H1 (cell line): ENCODE data around the gene LRRN1. TPM values are rescaled to one million over a fixed set of nuclear protein-coding genes. Genes with fewer than 3 reads are reported as not detected.

Source experiments
- CTCF ChIA-PET: fragments of 300-600 bp; sonication (Branson Sonifier 250); formaldehyde crosslinking; loops from one replicate; lab custom pipeline; 2021; ENCODE audit not compliant: partially characterized antibody; lab: Charles Lee
- POLR2A ChIA-PET: fragments of 300-600 bp; sonication (Branson Sonifier 250); formaldehyde crosslinking; loops from one replicate; lab custom pipeline; 2021; ENCODE audit warnings: inconsistent platforms; ENCODE audit not compliant: partially characterized antibody; lab: Charles Lee
- DNase-seq, 2 experiments: peaks; one replicate each; pipeline versions ENCODE4 v3.0.0 to v3.0.0-alpha.2; 2010 to 2022; ENCODE audit warnings: low spot score in 2 of 2, low read depth in 1 of 2, mixed read lengths in 1 of 2
- FAIRE-seq: peaks from 2 replicates; lab custom pipeline; 2011; peaks lifted over from hg19 to GRCh38; lab: Jason Lieb, UNC
- H2AFZ ChIP-seq: 2 replicates; pipeline ENCODE4 v1.8.1; 2012; ENCODE audit warnings: low read length, inconsistent platforms
- H2AK5ac ChIP-seq: 2 replicates; pipeline ENCODE4 v1.6.1; 2013; ENCODE audit warnings: low read depth, low read length
- H2BK120ac ChIP-seq: replicated peaks from 2 replicates; pipeline ENCODE3; 2013; ENCODE audit warnings: low read depth, low read length, inconsistent platforms
- H2BK12ac ChIP-seq: 2 replicates; pipeline ENCODE4 v1.6.1; 2013; ENCODE audit warnings: low read depth, low read length
- H2BK15ac ChIP-seq: 2 replicates; pipeline ENCODE4 v1.6.1; 2013; ENCODE audit warnings: low read length
- H2BK20ac ChIP-seq: 2 replicates; pipeline ENCODE4 v1.6.1; 2013; ENCODE audit warnings: low read length
- H2BK5ac ChIP-seq: 2 replicates; pipeline ENCODE4 v1.6.1; 2013; ENCODE audit warnings: low read depth, low read length
- H3K14ac ChIP-seq: 2 replicates; pipeline ENCODE4 v1.6.1; 2013; ENCODE audit warnings: inconsistent platforms; ENCODE audit not compliant: insufficient read length
- H3K18ac ChIP-seq: 2 replicates; pipeline ENCODE4 v1.6.1; 2013; ENCODE audit warnings: low read length; ENCODE audit errors: extremely low read depth
- H3K23ac ChIP-seq: 2 replicates; pipeline ENCODE4 v1.6.1; 2013; ENCODE audit warnings: inconsistent platforms; ENCODE audit not compliant: insufficient read length
- H3K23me2 ChIP-seq: 2 replicates; pipeline ENCODE4 v1.6.1; 2013; ENCODE audit warnings: low read depth, low read length
- H3K27ac ChIP-seq: 2 replicates; pipeline ENCODE4 v1.6.1; 2011; ENCODE audit warnings: low read depth, low read length, inconsistent platforms
- H3K27me3 ChIP-seq, 4 experiments: replicated peaks in 1 of 4; 1 replicate in 1 of 4; 2 replicates in 3 of 4; pipeline versions ENCODE4 v1.6.1 to v1.8.1; 2011 to 2013; ENCODE audit warnings: low read length in 3 of 4, mild to moderate bottlenecking in 3 of 4, inconsistent platforms in 2 of 4, mixed read lengths in 2 of 4, moderate library complexity in 1 of 4; ENCODE audit not compliant: control insufficient read depth in 3 of 4, insufficient read depth in 3 of 4; ENCODE audit errors: extremely low read depth in 1 of 4
- H3K36me3 ChIP-seq, 4 experiments: 2 replicates each; pipeline versions ENCODE4 v1.6.1 to v1.8.1; 2011 to 2013; ENCODE audit warnings: mild to moderate bottlenecking in 4 of 4, low read length in 3 of 4, moderate library complexity in 2 of 4, control low read depth in 1 of 4, inconsistent platforms in 1 of 4; ENCODE audit not compliant: insufficient read depth in 4 of 4, control insufficient read depth in 2 of 4
- H3K4ac ChIP-seq: replicated peaks from 2 replicates; pipeline ENCODE3; 2013; ENCODE audit warnings: low read length, low read depth, mixed read lengths, inconsistent platforms; ENCODE audit not compliant: insufficient read length
- H3K4me1 ChIP-seq, 4 experiments: replicated peaks in 1 of 4; 1 replicate in 1 of 4; 2 replicates in 3 of 4; pipeline versions ENCODE4 v1.6.1 to v1.8.1; 2011 to 2013; ENCODE audit warnings: low read length in 3 of 4, inconsistent platforms in 2 of 4, mixed read lengths in 1 of 4; ENCODE audit not compliant: insufficient read depth in 4 of 4, control insufficient read depth in 3 of 4
- H3K4me2 ChIP-seq, 2 experiments: 2 replicates each; pipeline versions ENCODE4 v1.6.1 to v1.8.1; 2011 to 2013; ENCODE audit warnings: low read depth in 2 of 2, low read length in 2 of 2, control low read depth in 1 of 2, inconsistent platforms in 1 of 2, mild to moderate bottlenecking in 1 of 2; ENCODE audit not compliant: insufficient read depth in 1 of 2
- H3K4me3 ChIP-seq, 4 experiments: fragments of 200-600, 300-600 bp in 1 of 4; sonication (generic), shearing (Covaris generic), sonication (Bioruptor Twin) in 1 of 4; 2 replicates each; pipeline versions ENCODE4 v1.5.1 to v1.8.1; 2011 to 2016; ENCODE audit warnings: low read length in 4 of 4, low read depth in 3 of 4, control low read depth in 2 of 4, inconsistent platforms in 2 of 4, mild to moderate bottlenecking in 2 of 4, mixed read lengths in 1 of 4, moderate library complexity in 1 of 4; ENCODE audit not compliant: insufficient read depth in 2 of 4; ENCODE audit errors: extremely low read depth in 1 of 4
- H3K56ac ChIP-seq: replicated peaks from 2 replicates; pipeline ENCODE3; 2013; ENCODE audit warnings: low read depth, mild to moderate bottlenecking, mixed read lengths, low read length, inconsistent platforms; ENCODE audit not compliant: insufficient read length
- H3K79me1 ChIP-seq: 2 replicates; pipeline ENCODE4 v1.6.1; 2013; ENCODE audit warnings: low read depth, low read length, control low read depth
- H3K79me2 ChIP-seq, 2 experiments: 2 replicates each; pipeline versions ENCODE4 v1.6.1 to v1.8.1; 2012 to 2013; ENCODE audit warnings: low read length in 2 of 2, mild to moderate bottlenecking in 2 of 2, inconsistent platforms in 1 of 2; ENCODE audit not compliant: insufficient read depth in 2 of 2, control insufficient read depth in 1 of 2
- H3K9ac ChIP-seq, 4 experiments: replicated peaks in 1 of 4; 1 replicate in 1 of 4; 2 replicates in 3 of 4; pipeline versions ENCODE4 v1.6.1 to v1.8.1; 2011 to 2013; ENCODE audit warnings: low read depth in 3 of 4, low read length in 3 of 4, control low read depth in 2 of 4, mild to moderate bottlenecking in 2 of 4, moderate library complexity in 2 of 4, inconsistent platforms in 1 of 4; ENCODE audit errors: extremely low read depth in 1 of 4
- H3K9me3 ChIP-seq, 2 experiments: 2 replicates each; pipeline versions ENCODE4 v1.6.1 to v1.8.1; 2012 to 2013; ENCODE audit warnings: mild to moderate bottlenecking in 2 of 2, moderate library complexity in 2 of 2, control low read depth in 1 of 2, inconsistent platforms in 1 of 2, low read depth in 1 of 2, low read length in 1 of 2, mixed read lengths in 1 of 2; ENCODE audit not compliant: insufficient read depth in 2 of 2
- H4K20me1 ChIP-seq, 2 experiments: replicated peaks in 1 of 2; 2 replicates each; pipeline versions ENCODE3 to v1.8.1; 2011 to 2013; ENCODE audit warnings: inconsistent platforms in 2 of 2, low read length in 2 of 2, mild to moderate bottlenecking in 1 of 2; ENCODE audit not compliant: insufficient read depth in 2 of 2, control insufficient read depth in 1 of 2
- H4K5ac ChIP-seq: 2 replicates; pipeline ENCODE4 v1.6.1; 2013; ENCODE audit warnings: low read length, low read depth, mixed read lengths, inconsistent platforms; ENCODE audit not compliant: insufficient read length
- H4K8ac ChIP-seq: 2 replicates; pipeline ENCODE4 v1.8.0; 2013; ENCODE audit warnings: mild to moderate bottlenecking, moderate library complexity, low read length, inconsistent platforms; ENCODE audit not compliant: insufficient read depth; ENCODE audit errors: extremely low read depth
- H4K91ac ChIP-seq: replicated peaks from 2 replicates; pipeline ENCODE3; 2013; ENCODE audit warnings: low read length, mixed read lengths, inconsistent platforms; ENCODE audit not compliant: insufficient read length
- ASH2L ChIP-seq: fragments of 200-600, 300-600 bp; sonication (generic); IDR thresholded peaks from one replicate; pipeline ENCODE4 v1.7.1; 2017; ENCODE audit warnings: low read length
- EZH2 ChIP-seq: fragments of 200-600 bp; sonication (generic); IDR thresholded peaks from 2 replicates; pipeline ENCODE4 v1.7.1; 2012; ENCODE audit warnings: low read depth, mild to moderate bottlenecking, moderate library complexity, low read length, inconsistent platforms; ENCODE audit not compliant: severe bottlenecking
- POLR2A ChIP-seq, 2 experiments: IDR thresholded peaks; 1 replicate in 1 of 2; 2 replicates in 1 of 2; pipeline ENCODE4 v1.6.1; 2011; ENCODE audit warnings: low read depth in 2 of 2, low read length in 2 of 2, mild to moderate bottlenecking in 2 of 2; ENCODE audit errors: control extremely low read depth in 1 of 2
- SIN3A ChIP-seq, 2 experiments: IDR thresholded peaks in 1 of 2; conservative IDR thresholded peaks in 1 of 2; 2 replicates each; pipeline ENCODE4 v1.6.1; 2011 to 2012; ENCODE audit warnings: low read length in 2 of 2, improper control_type of control experiment in 1 of 2, low read depth in 1 of 2, mild to moderate bottlenecking in 1 of 2
- TAF7 ChIP-seq: optimal IDR thresholded peaks from 2 replicates; pipeline ENCODE3; 2011; ENCODE audit warnings: low read depth, mild to moderate bottlenecking, inconsistent platforms, low read length, moderate library complexity, borderline replicate concordance
- WGBS, 2 experiments: shearing (Covaris generic) in 1 of 2; methylation state at CpG; one replicate each; pipeline versions ENCODE4 v1.1.6 to v1.1.7; 2013 to 2015; ENCODE audit warnings: low lambda C conversion rate in 2 of 2, mixed read lengths in 2 of 2, inconsistent platforms in 1 of 2, low coverage in 1 of 2, missing lambda C conversion rate in 1 of 2; ENCODE audit not compliant: insufficient replicate concordance in 2 of 2, insufficient coverage in 1 of 2, insufficient read length in 1 of 2; ENCODE audit errors: extremely low coverage in 1 of 2, missing lambda C conversion rate in 1 of 2; 5-methylcytosine and 5-hydroxymethylcytosine counted together
- polyA plus RNA-seq, 7 experiments: library from polyadenylated mRNA; depleted of rRNA in 3 of 7; stranded (reverse) in 5 of 7; unstranded in 2 of 7; fragments of >200 nt in 5 of 7; fragments of 200-250 nt in 2 of 7; gene quantifications; 1 replicate in 5 of 7; 2 replicates in 1 of 7; 4 replicates in 1 of 7; pipeline versions ENCODE4 v1.2.1 to v1.2.3, GENCODE V29; 2011 to 2013; ENCODE audit warnings: missing spikeins in 2 of 7, mixed read lengths in 2 of 7
- total RNA-seq: library from RNA; stranded (reverse); fragmentation: NEBNext Ultra II Directional; extraction: Animal tissue kit (Norgen Biotek cat#: 25700); gene quantifications from 2 replicates; pipeline ENCODE4 v1.2.1, GENCODE V29; 2021

The LRRN1 gene
- total and polyA plus RNA-seq, 2 of the 8 experiments (the other 6 are each of a cell fraction or from before 2014, with no cell fraction given), result 159 to 199 TPM

DNA sequence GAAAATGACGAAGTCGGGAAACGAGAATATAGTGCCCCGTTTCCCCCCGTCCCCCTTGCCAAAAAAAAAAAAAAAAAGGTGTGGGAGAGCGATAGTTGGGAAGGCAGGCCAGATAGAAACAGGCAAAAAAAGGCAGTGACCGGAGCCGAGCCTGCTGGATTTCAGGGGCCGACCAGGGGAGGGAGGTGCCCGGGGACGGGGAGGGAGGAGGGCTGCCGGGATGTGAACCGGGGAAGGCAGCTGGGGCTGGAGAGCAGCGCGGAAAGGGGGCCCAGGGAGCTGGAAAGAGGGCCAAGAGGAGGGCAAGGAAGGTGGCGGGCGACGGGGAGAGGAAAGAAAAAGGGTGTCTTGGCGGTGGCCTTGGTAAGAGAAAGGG, 837 bp downstream of the LRRN1 start:
- H4K91ac ChIP-seq, result peak overlapping the region; percentile 0
- no peak overlapping the region for H2BK12ac ChIP-seq
- H3K4me2 ChIP-seq, result peak overlapping the region; percentile 81 to 98
- H3K27me3 ChIP-seq, result peaks cover 0 to 7% (median 2%) of the 10 kb centered on the region in 4 experiments; a peak in 5 of 7 replicates
- no peak overlapping the region for H2AFZ ChIP-seq
- WGBS, 2 experiments, result 0% methylated on average over 2 of the region's 19 CpGs; no CpG with 5 or more reads in 1 of the 2 experiments
- peak overlapping the region; percentile 54 to 94 (median 87) for H3K4me3 ChIP-seq
- H3K4me1 ChIP-seq, result peaks cover 8 to 22% (median 11%) of the 10 kb centered on the region in 4 experiments; a peak in 6 of 7 replicates
- peak overlapping the region; percentile 88 to 94 (median 90) for H3K9ac ChIP-seq
- POLR2A ChIA-PET, result interaction anchor here (0.8 to 9.8 kb wide), 30 partner anchors 10 to 693 kb away, joined by 3 to 115 read pairs (median 6); partner anchors contain the start of gene ITPR1
- H3K23me2 ChIP-seq, result peaks cover 12% of the 10 kb centered on the region
- H3K79me2 ChIP-seq, result peaks cover 18 to 54% of the 10 kb centered on the region in 2 experiments
- peak overlapping the region; percentile 79; the same call in 1 of the 2 replicates for H3K18ac ChIP-seq
- DNase-seq (no peak), FAIRE-seq (no peak)
- H2AK5ac ChIP-seq, result no peak overlapping the region
- H4K20me1 ChIP-seq, result peaks cover 5 to 8% of the 10 kb centered on the region in 2 experiments
- peaks cover 0 to 39% (median 4%) of the 10 kb centered on the region in 4 experiments; a peak in 4 of 8 replicates for H3K36me3 ChIP-seq
- no peak overlapping the region for H3K14ac ChIP-seq
- no peak overlapping the region for H3K4ac ChIP-seq
- H3K79me1 ChIP-seq, result no peaks in the 10 kb centered on the region
- no peak overlapping the region for H3K23ac ChIP-seq
- H3K9me3 ChIP-seq, result no peaks in the 10 kb centered on the region
- peak; percentile 53 for TF ChIP-seq TAF7
- TF ChIP-seq POLR2A (IDR thresholded peaks at IDR 0.05; ENCODE audit: control extremely low read depth in 1 of 2, low read depth in 2 of 2, low read length in 2 of 2), result peak in 1 of 2 experiments; percentile 76; a peak in 1 of 3 replicates
- TF ChIP-seq EZH2, result no peak
- 0 out of 4 replicates have a peak, but pooled peaks have one; percentile 35 to 38 for TF ChIP-seq SIN3A (conservative IDR thresholded peaks at IDR 0.05 in 1 of 2, IDR thresholded peaks at IDR 0.05 in 1 of 2; ENCODE audit: low read depth in 1 of 2, low read length in 2 of 2)
- no peak for TF ChIP-seq ASH2L
- no peak overlapping the region for H2BK120ac ChIP-seq
- H3K56ac ChIP-seq, result peak overlapping the region; percentile 91
- H4K5ac ChIP-seq, result peak overlapping the region; percentile 82
- CTCF ChIA-PET, result interaction anchor here (0.6 to 2.8 kb wide), 7 partner anchors 9 to 834 kb away, joined by 3 to 11 read pairs (median 4); no protein-coding TSS in a partner anchor
- H2BK5ac ChIP-seq, result peak overlapping the region; percentile 95
- peak overlapping the region; percentile 68; the same call in 1 of the 2 replicates for H2BK15ac ChIP-seq
- peak overlapping the region; percentile 95 for H4K8ac ChIP-seq
- H2BK20ac ChIP-seq, result 0 out of 2 replicates have a peak overlapping the region, but pooled peaks have one; percentile 27
- peak overlapping the region; percentile 93 for H3K27ac ChIP-seq
